Mesodermal cell (in vitro differentiated cells): ENCODE data around the gene PSTPIP1.

Experiments used
- H3K27ac ChIP-seq: 2 replicates; pipeline ENCODE4 v1.7.0; 2013; ENCODE audit warnings: mild to moderate bottlenecking, low read depth, low read length, moderate library complexity; ENCODE audit not compliant: severe bottlenecking
- H3K36me3 ChIP-seq: 2 replicates; pipeline ENCODE4 v1.7.1; 2013; ENCODE audit warnings: mild to moderate bottlenecking, low read length, moderate library complexity; ENCODE audit not compliant: control insufficient read depth, insufficient read depth
- H3K4me1 ChIP-seq: one replicate; pipeline ENCODE4 v1.7.1; 2013; ENCODE audit warnings: mild to moderate bottlenecking, low read length; ENCODE audit not compliant: insufficient read depth, control insufficient read depth, poor library complexity, severe bottlenecking
- H3K4me3 ChIP-seq: 2 replicates; pipeline ENCODE4 v1.7.0; 2013; ENCODE audit warnings: low read length, control low read depth, mild to moderate bottlenecking; ENCODE audit not compliant: insufficient read depth, poor library complexity, severe bottlenecking; ENCODE audit errors: extremely low read depth
- H3K9me3 ChIP-seq: 2 replicates; pipeline ENCODE4 v1.7.1; 2013; ENCODE audit warnings: mild to moderate bottlenecking, low read length, moderate library complexity; ENCODE audit not compliant: control insufficient read depth
- WGBS, 2 experiments: methylation state at CpG; one replicate each; pipeline ENCODE4 v1.1.5; 2013; ENCODE audit warnings: missing lambda C conversion rate in 2 of 2; ENCODE audit not compliant: insufficient coverage in 2 of 2; 5-methylcytosine and 5-hydroxymethylcytosine counted together

PSTPIP1 gene

GRCh38 chr15:77057685-77058084 is 62.8 kb downstream of the PSTPIP1 start:
- Histone ChIP-seq H3K9me3 (no peaks in the 10 kb centered on the region), H3K4me1 (peaks cover 4% of the 10 kb centered on the region), H3K36me3 (peaks cover 29% of the 10 kb centered on the region), H3K4me3 (no peak overlapping the region), H3K27ac (no peak overlapping the region)
- 90 to 95% methylated on average over 4 of the region's 4 CpGs for WGBS, 2 experiments

GRCh38 chr15:77058468-77058867 is 63.5 kb downstream of the PSTPIP1 start:
- Histone ChIP-seq H3K4me1 (peaks cover 4% of the 10 kb centered on the region), H3K9me3 (no peaks in the 10 kb centered on the region), H3K27ac (no peak overlapping the region), H3K4me3 (no peak overlapping the region), H3K36me3 (peaks cover 24% of the 10 kb centered on the region)
- WGBS, 2 experiments, result 100% methylated on average over 3 of the region's 4 CpGs

- Histone ChIP-seq H3K9me3 (no peaks in the 10 kb centered on the region), H3K27ac (no peak overlapping the region), H3K36me3 (peaks cover 17% of the 10 kb centered on the region), H3K4me3 (no peak overlapping the region), H3K4me1 (peaks cover 11% of the 10 kb centered on the region)
- no CpG with 5 or more reads among the region's 2 CpGs for WGBS, 2 experiments
Observed at GRCh38 chr15:77059786-77060361, 64.9 kb downstream of the PSTPIP1 start.

- Histone ChIP-seq H3K36me3 (peaks cover 14% of the 10 kb centered on the region), H3K27ac (no peak overlapping the region), H3K4me1 (peaks cover 13% of the 10 kb centered on the region), H3K9me3 (no peaks in the 10 kb centered on the region), H3K4me3 (no peak overlapping the region)
Observed at GRCh38 chr15:77060546-77060945, 65.6 kb downstream of the PSTPIP1 start.

- Histone ChIP-seq H3K9me3 (no peaks in the 10 kb centered on the region), H3K36me3 (no peaks in the 10 kb centered on the region), H3K4me1 (peaks cover 13% of the 10 kb centered on the region), H3K27ac (no peak overlapping the region), H3K4me3 (no peak overlapping the region)
Observed at GRCh38 chr15:77063249-77063648, 68.3 kb downstream of the PSTPIP1 start.

GRCh38 chr15:77064063-77064462 is 69.1 kb downstream of the PSTPIP1 start:
- peaks cover 16% of the 10 kb centered on the region for H3K4me1 ChIP-seq
- WGBS, 2 experiments, result no CpG with 5 or more reads among the region's 2 CpGs
- peaks cover 6% of the 10 kb centered on the region for H3K36me3 ChIP-seq
- H3K4me3 ChIP-seq, result no peak overlapping the region
- no peak overlapping the region for H3K27ac ChIP-seq
- H3K9me3 ChIP-seq, result no peaks in the 10 kb centered on the region

GRCh38 chr15:77064539-77065308 is 69.8 kb downstream of the PSTPIP1 start:
- no peaks in the 10 kb centered on the region for H3K9me3 ChIP-seq
- H3K27ac ChIP-seq, result no peak overlapping the region
- H3K36me3 ChIP-seq, result peaks cover 10% of the 10 kb centered on the region
- 92% methylated on average over 2 of the region's 6 CpGs; no CpG with 5 or more reads in 1 of the 2 experiments for WGBS, 2 experiments
- peaks cover 19% of the 10 kb centered on the region for H3K4me1 ChIP-seq
- no peak overlapping the region for H3K4me3 ChIP-seq

- H3K4me3 ChIP-seq, result no peak overlapping the region
- H3K9me3 ChIP-seq, result no peaks in the 10 kb centered on the region
- H3K36me3 ChIP-seq, result peaks cover 10% of the 10 kb centered on the region
- H3K27ac ChIP-seq, result no peak overlapping the region
- peaks cover 19% of the 10 kb centered on the region for H3K4me1 ChIP-seq
- 80 to 100% methylated on average over 1 of the region's 3 CpGs for WGBS, 2 experiments
Observed at GRCh38 chr15:77066971-77067690, 72.2 kb downstream of the PSTPIP1 start.

- Histone ChIP-seq H3K27ac (no peak overlapping the region), H3K4me3 (no peak overlapping the region), H3K36me3 (peaks cover 10% of the 10 kb centered on the region), H3K9me3 (no peaks in the 10 kb centered on the region), H3K4me1 (peaks cover 15% of the 10 kb centered on the region)
- 95 to 100% methylated on average over 2 to 3 of the region's 3 CpGs for WGBS, 2 experiments
Observed at GRCh38 chr15:77067691-77068367, 72.9 kb downstream of the PSTPIP1 start.

GRCh38 chr15:77068633-77069032 is 73.7 kb downstream of the PSTPIP1 start:
- Histone ChIP-seq H3K4me1 (peaks cover 15% of the 10 kb centered on the region), H3K27ac (no peak overlapping the region), H3K9me3 (no peaks in the 10 kb centered on the region), H3K4me3 (no peak overlapping the region), H3K36me3 (peaks cover 10% of the 10 kb centered on the region)
- WGBS, 2 experiments, result 97 to 100% methylated on average over 3 to 5 of the region's 7 CpGs
